GM12864 (cell line): ENCODE data around the gene DISP3.

Source experiments
- DNase-seq: peaks from one replicate; pipeline ENCODE4 v3.0.0-alpha.2; 2011; ENCODE audit warnings: low read depth
- H3K4me3 ChIP-seq: 2 replicates; pipeline ENCODE4 v1.5.1; 2011; ENCODE audit warnings: mild to moderate bottlenecking, low read depth, low read length, control low read depth
- CTCF ChIP-seq: IDR thresholded peaks from 2 replicates; pipeline ENCODE4 v1.5.1; 2011; ENCODE audit warnings: low read depth, mild to moderate bottlenecking, moderate library complexity, low read length, control low read depth, inconsistent platforms; ENCODE audit errors: missing control alignments

Gene DISP3

GRCh38 chr1:11518791-11519628, 40.1 kb downstream of the DISP3 start:
- no peak overlapping the region for H3K4me3 ChIP-seq
- no peak for DNase-seq
- TF ChIP-seq CTCF = no peak

- H3K4me3 ChIP-seq = no peak overlapping the region
- no peak for TF ChIP-seq CTCF
- DNase-seq = no peak
These were observed 40.7 kb downstream of the DISP3 start for GRCh38 chr1:11519629-11520031.

- H3K4me3 ChIP-seq = no peak overlapping the region
- no peak for DNase-seq
- no peak for TF ChIP-seq CTCF
These were observed 41.7 kb downstream of the DISP3 start for GRCh38 chr1:11520531-11521233.

GRCh38 chr1:11521582-11522399, 42.8 kb downstream of the DISP3 start:
- no peak overlapping the region for H3K4me3 ChIP-seq
- TF ChIP-seq CTCF = no peak

GRCh38 chr1:11522400-11523235, 43.7 kb downstream of the DISP3 start:
- no peak overlapping the region for H3K4me3 ChIP-seq
- DNase-seq = no peak
- TF ChIP-seq CTCF = no peak

More at GRCh38 chr1:11521582-11522399, 42.8 kb downstream of the DISP3 start:
- DNase-seq = no peak

- no peak overlapping the region for H3K4me3 ChIP-seq
- no peak for TF ChIP-seq CTCF
- no peak for DNase-seq
These were observed 44.3 kb downstream of the DISP3 start for GRCh38 chr1:11523261-11523660.
